Right lobe of liver (tissue), 6 donors: ENCODE data around the gene FBXO9. TPM values are rescaled to one million over a fixed set of nuclear protein-coding genes. Genes with fewer than 3 reads are reported as not detected.

ENCODE experiments used
- ATAC-seq, 4 donors: fragments of 200-7000 bp; cut with Tn5 transposase; one replicate each; pipeline ENCODE4 v1.9.1; 2020; ENCODE audit warnings: mild to moderate bottlenecking in 4 of 4, moderate library complexity in 4 of 4
- DNase-seq, 3 donors: peaks; one replicate each; pipeline ENCODE4 v3.0.0-alpha.2; 2020
- H3K27ac ChIP-seq, 3 donors: fragments of 200-600 bp; one replicate each; pipeline ENCODE4 v1.8.0; 2022
- H3K27me3 ChIP-seq, 2 donors: fragments of 200-600 bp; one replicate each; pipeline ENCODE4 v1.8.0; 2022
- H3K36me3 ChIP-seq, 4 donors: fragments of 200-600 bp; sonication (generic) in 1 of 4; one replicate each; pipeline versions ENCODE4 v1.5.1 to v1.8.0; 2017 to 2022; ENCODE audit warnings: control low read depth in 1 of 4
- H3K4me1 ChIP-seq, 4 donors: fragments of 200-600 bp; sonication (generic) in 1 of 4; one replicate each; pipeline versions ENCODE4 v1.5.1 to v1.8.0; 2017 to 2022; ENCODE audit warnings: control low read depth in 1 of 4
- H3K4me3 ChIP-seq, 3 donors: fragments of 200-600 bp; one replicate each; pipeline ENCODE4 v1.8.0; 2022
- H3K9me3 ChIP-seq, 4 donors: fragments of 200-600 bp; sonication (generic) in 1 of 4; one replicate each; pipeline versions ENCODE4 v1.5.1 to v1.8.0; 2017 to 2022; ENCODE audit warnings: control low read depth in 1 of 4
- CTCF ChIP-seq, 4 donors: fragments of 200-600 bp in 3 of 4; fragments of 450-650 bp in 1 of 4; IDR thresholded peaks; one replicate each; pipeline versions ENCODE4 v1.5.1 to v1.8.0; 2016 to 2022; ENCODE audit warnings: antibody characterized with exemption in 4 of 4, mild to moderate bottlenecking in 2 of 4
- POLR2A ChIP-seq: fragments of 450-650 bp; IDR thresholded peaks from one replicate; pipeline ENCODE4 v1.6.1; 2017; ENCODE audit warnings: antibody characterized with exemption, mild to moderate bottlenecking
- WGBS: methylation state at CpG from one replicate; pipeline ENCODE4 v1.1.6; 2018; ENCODE audit warnings: low coverage, low lambda C conversion rate; ENCODE audit not compliant: insufficient coverage; ENCODE audit errors: missing lambda C conversion rate; 5-methylcytosine and 5-hydroxymethylcytosine counted together
- intact Hi-C, 2 donors: fragments of 100-400 bp; cut with DNase I; formaldehyde crosslinking; loops; one replicate each; pipeline versions ENCODE4 v1.11.2 to v1.14.1; 2022
- long read RNA-seq: library from polyadenylated mRNA; unstranded; transcript quantifications from one replicate; pipeline ENCODE4 v2.0.0, GENCODE V29; 2019
- total RNA-seq, 6 experiments: library from RNA; depleted of rRNA in 2 of 6; stranded (reverse); fragments of >200 nt in 2 of 6; fragmentation: NEBNext Ultra II Directional in 3 of 6; extraction: Animal tissue kit (Norgen Biotek cat#: 25700) in 3 of 6; gene quantifications; one replicate each; pipeline versions ENCODE4 v1.1.0 to v1.2.4, GENCODE V29; 2016 to 2023
- donor health status: DM: no; HTN: yes; CAD: no.
- donor health status: DM: no; HTN: no; CAD: no.
- donor health status: DM: no; HTN: no; CAD: no.
- donor health status: DM: no; HTN: yes; CAD: no.
- donor health status: DM: no; HTN: yes; CAD: no.

The FBXO9 gene
- total RNA-seq: 10 to 100 TPM; 24.6 to 78.7 (median 54.1) TPM
- long read RNA-seq, partial matches to known transcripts: 4 of 6 reads
- long read RNA-seq, other reads (novel, unspliced or antisense): 0 of 6 reads

GRCh38 chr6:53065266-53066076, at the start of gene FBXO9:
Gene FBXO9 (plus strand): TSS chr6:53065404. CDS start chr6:53065790, 386 bp downstream.
- no peaks in the 10 kb centered on the region for H3K9me3 ChIP-seq
- H3K27me3 ChIP-seq: no peaks in the 10 kb centered on the region
- intact Hi-C loops: no loop called here
- H3K27ac ChIP-seq: peak within 1 kb of the TSS; percentile 69 to 90 (median 81)
- H3K4me1 ChIP-seq: peaks cover 0 to 38% (median 6%) of the 10 kb centered on the region in 4 donors
- 2% methylated on average over 11 of the region's 78 CpGs for WGBS
- DNase-seq (peak; percentile 82 to 85 (median 85)), ATAC-seq (peak; percentile 53 to 68 (median 63))
- TF ChIP-seq CTCF (IDR thresholded peaks at IDR 0.05) (no peak), POLR2A (peak; percentile 62)
- H3K4me3 ChIP-seq: peak within 1 kb of the TSS; percentile 72 to 93 (median 88)
- H3K36me3 ChIP-seq: no peaks in the 10 kb centered on the region

- 93% methylated on average over 1 of the region's 1 CpG for WGBS
- TF ChIP-seq POLR2A (no peak), CTCF (IDR thresholded peaks at IDR 0.05) (no peak)
- H3K27me3 ChIP-seq: no peaks in the 10 kb centered on the region
- intact Hi-C loops: no loop called here
- no peak overlapping the region for H3K27ac ChIP-seq
- no peaks in the 10 kb centered on the region for H3K9me3 ChIP-seq
- H3K4me1 ChIP-seq: no peaks in the 10 kb centered on the region
- H3K36me3 ChIP-seq: peaks cover 0 to 67% (median 18%) of the 10 kb centered on the region in 4 donors
- H3K4me3 ChIP-seq: no peak overlapping the region
- DNase-seq (no peak), ATAC-seq (no peak)
Observed at GRCh38 chr6:53015486-53015885, 49.7 kb upstream of the FBXO9 start.

GRCh38 chr6:53018446-53018845, 46.8 kb upstream of the FBXO9 start:
- H3K9me3 ChIP-seq: no peaks in the 10 kb centered on the region
- H3K27me3 ChIP-seq: no peaks in the 10 kb centered on the region
- H3K4me3 ChIP-seq: no peak overlapping the region
- H3K36me3 ChIP-seq: peaks cover 0 to 38% (median 5%) of the 10 kb centered on the region in 4 donors
- DNase-seq: no peak
- TF ChIP-seq CTCF (IDR thresholded peaks at IDR 0.05) (no peak), POLR2A (no peak)
- H3K27ac ChIP-seq: no peak overlapping the region
- H3K4me1 ChIP-seq: no peaks in the 10 kb centered on the region
- WGBS: 100% methylated on average over 2 of the region's 2 CpGs
- ATAC-seq: no peak
- intact Hi-C loops: no loop called here

GRCh38 chr6:53020005-53020744, 45.0 kb upstream of the FBXO9 start:
- TF ChIP-seq POLR2A (no peak), CTCF (IDR thresholded peaks at IDR 0.05) (no peak)
- WGBS: 61% methylated on average over 3 of the region's 3 CpGs
- H3K9me3 ChIP-seq: no peaks in the 10 kb centered on the region
- no peak for DNase-seq
- intact Hi-C loops: no loop called here
- H3K4me1 ChIP-seq: no peaks in the 10 kb centered on the region
- H3K4me3 ChIP-seq: no peak overlapping the region
- H3K27ac ChIP-seq: no peak overlapping the region
- peaks cover 0 to 31% (median 4%) of the 10 kb centered on the region in 4 donors for H3K36me3 ChIP-seq
- ATAC-seq: no peak
- H3K27me3 ChIP-seq: no peaks in the 10 kb centered on the region
